ENCODE data around the gene PHKB.
"Not testable (repeated sequence)": the region's sequence is repeated elsewhere in the genome, so short reads cannot be mapped to it uniquely, and the experiment has no call there.

The PHKB gene
- 43.3 to 56.5 reads per million in 2 donors for total RNA-seq

GRCh38 chr16:47460711-47461597 lies at the start of gene PHKB, which contains the start of gene ITFG1:
Gene PHKB (plus strand): TSS chr16:47461331. CDS start chr16:47461351, 20 bp downstream.
Gene ITFG1 (minus strand): TSS chr16:47461063. CDS start chr16:47461045, 18 bp downstream.
- peak; percentile 92 to 98 (median 94) for DNase-seq

- DNase-seq, result no peak
These were observed 48.1 kb upstream of the PHKB start for GRCh38 chr16:47413041-47413440.

GRCh38 chr16:47416869-47417268 lies 44.3 kb upstream of the PHKB start:
- DNase-seq, result no peak

GRCh38 chr16:47424846-47425245 lies 36.3 kb upstream of the PHKB start:
- DNase-seq, result no peak

- no peak for DNase-seq
These were observed 34.3 kb upstream of the PHKB start for GRCh38 chr16:47426806-47427205.

GRCh38 chr16:47431960-47432359 lies 29.2 kb upstream of the PHKB start:
- no peak for DNase-seq

- not testable (repeated sequence) for DNase-seq
These were observed 26.9 kb upstream of the PHKB start for GRCh38 chr16:47434274-47434673.

- not testable (repeated sequence) for DNase-seq
These were observed 21.1 kb upstream of the PHKB start for GRCh38 chr16:47440066-47440465.

- not testable (repeated sequence) for DNase-seq
These were observed 18.2 kb upstream of the PHKB start for GRCh38 chr16:47442884-47443283.

- no peak for DNase-seq
These were observed 14.7 kb upstream of the PHKB start for GRCh38 chr16:47446431-47446830.

GRCh38 chr16:47448830-47449575 lies 12.1 kb upstream of the PHKB start:
- DNase-seq, result no peak

- no peak for DNase-seq
These were observed 11.3 kb upstream of the PHKB start for GRCh38 chr16:47449788-47450187.

- DNase-seq, result no peak
These were observed 2.8 kb upstream of the PHKB start for GRCh38 chr16:47458331-47458730.

- DNase-seq, result no peak
These were observed 1.5 kb upstream of the PHKB start for GRCh38 chr16:47459603-47460002.

GRCh38 chr16:47460359-47460710 lies 796 bp upstream of the PHKB start:
- no peak for DNase-seq

GRCh38 chr16:47461598-47462266 lies 601 bp downstream of the PHKB start:
- peak in 1 of 5 experiments; percentile 64 for DNase-seq

- no peak for DNase-seq
These were observed 2.9 kb downstream of the PHKB start for GRCh38 chr16:47463771-47464624.

GRCh38 chr16:47465919-47466630 lies 4.9 kb downstream of the PHKB start:
- DNase-seq, result no peak

- DNase-seq, result no peak
These were observed 6.4 kb downstream of the PHKB start for GRCh38 chr16:47467501-47467900.

- not testable (repeated sequence) for DNase-seq
These were observed 7.0 kb downstream of the PHKB start for GRCh38 chr16:47468070-47468689.

- DNase-seq, result no peak
These were observed 8.1 kb downstream of the PHKB start for GRCh38 chr16:47469227-47469626.
